Testis (tissue), 2 donors: ENCODE results near the gene NOTCH1.

Experiments
- POLR2A ChIP-seq: fragments of 450-650 bp; IDR thresholded peaks from one replicate; pipeline ENCODE4 v1.6.1; 2017; ENCODE audit warnings: antibody characterized with exemption, mild to moderate bottlenecking, moderate library complexity
- TF ChIP-seq, protein P1 (sequence below), 3 experiments: fragments of 450-650 bp in 2 of 3; fragments of 200-600 bp in 1 of 3; sonication (generic) in 1 of 3; IDR thresholded peaks; one replicate each; pipeline ENCODE4 v1.5.1; 2016 to 2019; ENCODE audit warnings: antibody characterized with exemption in 3 of 3, mild to moderate bottlenecking in 2 of 3, moderate library complexity in 1 of 3

DNA sequence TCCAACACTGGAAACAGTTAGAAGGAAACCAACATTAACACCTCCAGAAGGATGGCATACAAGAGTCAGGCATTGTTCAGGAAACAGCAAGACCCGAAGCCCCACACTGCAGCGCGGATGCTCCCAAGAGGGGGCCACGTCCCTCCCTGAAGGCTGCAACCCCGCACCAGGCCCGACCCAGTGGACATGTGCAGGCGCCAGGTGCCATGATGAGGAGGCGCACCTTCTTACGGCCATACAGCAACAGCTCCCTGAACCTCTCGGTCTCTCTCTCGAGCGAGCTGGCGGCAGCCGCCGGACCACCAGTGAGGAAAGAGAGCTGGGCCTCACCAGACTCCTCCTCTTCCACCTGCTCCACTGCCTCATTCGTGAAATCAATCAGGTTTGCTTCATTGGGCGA is 83.2 kb downstream of the NOTCH1 start:
- TF ChIP-seq, protein P1, sequence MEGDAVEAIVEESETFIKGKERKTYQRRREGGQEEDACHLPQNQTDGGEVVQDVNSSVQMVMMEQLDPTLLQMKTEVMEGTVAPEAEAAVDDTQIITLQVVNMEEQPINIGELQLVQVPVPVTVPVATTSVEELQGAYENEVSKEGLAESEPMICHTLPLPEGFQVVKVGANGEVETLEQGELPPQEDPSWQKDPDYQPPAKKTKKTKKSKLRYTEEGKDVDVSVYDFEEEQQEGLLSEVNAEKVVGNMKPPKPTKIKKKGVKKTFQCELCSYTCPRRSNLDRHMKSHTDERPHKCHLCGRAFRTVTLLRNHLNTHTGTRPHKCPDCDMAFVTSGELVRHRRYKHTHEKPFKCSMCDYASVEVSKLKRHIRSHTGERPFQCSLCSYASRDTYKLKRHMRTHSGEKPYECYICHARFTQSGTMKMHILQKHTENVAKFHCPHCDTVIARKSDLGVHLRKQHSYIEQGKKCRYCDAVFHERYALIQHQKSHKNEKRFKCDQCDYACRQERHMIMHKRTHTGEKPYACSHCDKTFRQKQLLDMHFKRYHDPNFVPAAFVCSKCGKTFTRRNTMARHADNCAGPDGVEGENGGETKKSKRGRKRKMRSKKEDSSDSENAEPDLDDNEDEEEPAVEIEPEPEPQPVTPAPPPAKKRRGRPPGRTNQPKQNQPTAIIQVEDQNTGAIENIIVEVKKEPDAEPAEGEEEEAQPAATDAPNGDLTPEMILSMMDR (IDR thresholded peaks at IDR 0.05): no peak
- TF ChIP-seq POLR2A: no peak
